EH (cell line): ENCODE results near the gene CREB3L1.
A peak's percentile ranks its signal among the peaks of the same experiment; 100 is the strongest.

Experiments used
- DNase-seq: peaks from one replicate; pipeline ENCODE4 v3.0.0-alpha.2; 2015; ENCODE audit warnings: low read depth

CREB3L1 gene

GRCh38 chr11:46322759-46323158 lies 45.3 kb downstream of the CREB3L1 start:
- DNase-seq, result peak; percentile 61

- DNase-seq, result no peak
These were observed 49.5 kb downstream of the CREB3L1 start for GRCh38 chr11:46326813-46327416.

GRCh38 chr11:46327829-46328228 lies 50.4 kb downstream of the CREB3L1 start:
- peak; percentile 36 for DNase-seq

DNA sequence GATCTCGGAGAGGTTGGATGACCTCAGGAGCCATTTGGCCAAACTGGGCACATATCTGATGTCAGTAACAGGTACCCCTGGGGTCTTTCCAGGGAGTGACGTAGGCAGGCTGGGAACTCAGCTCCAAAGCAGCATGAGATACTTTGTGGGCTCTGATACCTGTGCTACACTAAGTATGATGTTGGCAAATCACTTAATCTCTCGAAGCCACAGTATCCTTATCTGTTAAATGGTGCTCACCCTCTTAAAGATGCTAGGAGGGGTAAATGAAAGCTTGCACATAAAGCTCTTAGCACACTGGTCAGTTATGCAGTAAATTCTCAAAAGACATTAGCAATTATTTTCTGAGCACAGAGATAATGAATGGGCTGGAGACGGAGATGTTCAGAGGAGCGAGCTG lies 52.7 kb downstream of the CREB3L1 start:
- DNase-seq, result no peak

GRCh38 chr11:46330563-46331281 lies 53.3 kb downstream of the CREB3L1 start:
- peak; percentile 20 for DNase-seq

- no peak for DNase-seq
These were observed 54.0 kb downstream of the CREB3L1 start for GRCh38 chr11:46331282-46331984.

GRCh38 chr11:46332093-46332567 lies 54.7 kb downstream of the CREB3L1 start:
- no peak for DNase-seq

DNA sequence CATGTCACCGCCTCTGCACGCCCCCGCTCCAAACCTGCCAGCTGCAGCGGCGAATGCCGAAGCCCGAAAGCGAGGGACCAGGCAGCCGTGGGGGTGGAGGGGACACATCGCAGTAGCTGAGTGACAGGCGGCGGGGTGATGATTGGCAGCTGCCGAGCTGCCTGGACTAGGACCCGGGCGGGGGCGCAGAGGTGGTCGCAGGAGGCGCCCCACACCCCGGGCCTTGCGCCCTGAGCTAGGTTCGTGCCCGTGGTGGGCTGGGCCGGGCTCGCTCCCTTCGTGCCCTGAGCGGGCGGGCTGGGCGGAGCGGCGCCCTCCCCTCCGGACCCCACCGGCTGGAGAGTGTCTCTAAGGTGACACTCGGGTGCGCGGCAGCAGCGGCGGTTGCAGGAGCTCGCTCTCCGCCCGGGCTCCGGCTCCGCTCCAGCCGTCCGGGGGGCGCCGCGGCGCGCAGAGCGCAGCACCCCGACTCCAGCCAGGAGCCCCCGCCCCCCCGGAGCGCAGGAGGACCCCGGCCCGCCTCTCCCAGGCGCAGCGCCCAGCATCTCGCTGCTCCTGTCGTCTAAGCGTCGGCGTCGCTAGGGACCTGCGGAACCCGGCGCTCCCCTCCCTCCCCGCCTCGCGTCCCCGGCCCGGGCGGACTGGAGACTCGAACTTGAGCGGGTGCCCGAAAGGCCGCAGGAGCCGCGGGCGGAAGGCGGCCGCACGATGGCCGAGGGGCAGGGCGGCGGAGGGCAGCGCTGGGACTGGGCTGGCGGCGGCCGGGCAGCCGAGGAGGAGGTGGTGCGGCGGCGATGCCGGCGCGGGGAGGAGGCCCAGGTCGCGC lies 55.3 kb downstream of the CREB3L1 start:
- peak; percentile 31 for DNase-seq

DNA sequence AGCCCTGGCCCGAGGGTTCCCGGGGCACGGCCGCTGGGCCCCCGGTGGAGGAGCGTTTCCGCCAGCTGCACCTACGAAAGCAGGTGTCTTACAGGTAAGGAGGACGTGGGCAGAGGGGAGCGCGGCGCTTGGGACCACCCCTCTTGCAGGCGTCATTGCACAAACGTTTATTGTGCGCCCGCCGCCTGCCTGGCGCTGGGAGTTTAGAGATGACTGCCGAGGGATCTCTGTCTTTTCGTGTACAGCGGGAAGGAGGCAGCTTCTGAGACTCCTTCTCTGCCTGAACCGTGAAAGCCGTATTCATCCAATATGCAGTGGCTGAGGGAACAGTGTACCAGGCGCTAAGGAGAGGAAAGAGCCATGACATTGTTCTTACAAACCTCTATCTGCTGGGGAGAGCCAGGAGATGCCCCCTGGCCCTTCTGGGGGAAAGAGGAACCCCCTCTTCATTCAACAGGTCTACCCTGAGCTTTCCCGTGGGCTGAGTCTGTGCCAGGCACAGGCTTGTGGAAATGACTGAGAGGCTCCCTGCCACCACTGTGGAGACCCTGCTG lies 56.0 kb downstream of the CREB3L1 start:
- DNase-seq, result no peak

DNA sequence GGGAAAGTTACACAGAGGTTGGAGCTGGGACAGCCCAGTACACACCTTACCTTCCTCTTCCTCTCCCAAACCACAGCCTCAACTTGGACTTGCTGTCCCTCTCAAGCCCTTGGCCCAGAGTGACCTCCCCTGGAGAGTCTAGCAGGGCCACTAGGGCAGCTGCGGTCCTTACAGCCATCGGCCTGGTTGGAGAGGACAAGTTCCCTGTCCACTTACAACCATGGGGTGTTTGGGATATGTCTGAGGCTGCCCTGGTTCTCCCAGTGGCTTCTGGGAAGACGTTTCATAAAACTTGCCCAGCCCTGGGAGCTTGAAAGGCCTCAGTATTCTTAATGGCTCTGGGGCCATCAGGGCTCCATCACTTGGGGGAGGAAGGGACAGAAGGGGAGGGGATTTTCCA lies 56.7 kb downstream of the CREB3L1 start:
- DNase-seq, result no peak

GRCh38 chr11:46335271-46335670 lies 57.8 kb downstream of the CREB3L1 start:
- DNase-seq, result no peak

DNA sequence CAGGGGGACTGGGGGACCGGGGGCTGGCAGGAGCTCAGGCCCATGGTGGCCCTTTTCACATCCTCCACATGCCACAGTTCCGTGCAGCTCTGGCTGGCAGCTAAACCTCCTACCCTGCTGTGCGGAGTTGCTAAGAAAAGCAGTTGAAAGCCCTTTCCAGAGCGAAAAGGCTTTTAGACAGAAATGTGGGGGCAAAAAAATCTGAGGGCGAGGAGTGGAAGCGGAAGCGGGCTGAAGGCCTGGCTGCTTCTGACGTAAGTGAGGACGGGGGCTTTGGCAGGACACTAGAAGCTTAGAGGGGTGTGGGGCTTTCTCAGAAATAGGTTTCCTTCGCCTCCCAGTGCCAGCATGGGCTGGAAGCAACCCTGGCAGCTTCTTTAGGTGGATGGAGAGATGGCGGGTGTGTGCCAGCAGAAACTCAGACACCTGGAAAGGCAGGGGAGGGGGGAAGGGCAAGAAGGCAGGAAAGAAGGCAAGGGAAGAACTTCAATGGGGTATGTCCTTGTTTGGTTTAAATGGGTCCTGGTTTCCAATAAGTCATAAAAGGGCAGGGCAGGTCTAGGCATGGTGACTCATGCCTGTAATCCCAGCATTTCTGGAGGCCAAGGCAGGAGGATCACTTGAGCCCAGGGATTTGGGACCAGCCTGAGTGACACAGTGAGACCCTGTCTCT lies 58.6 kb downstream of the CREB3L1 start:
- no peak for DNase-seq

- DNase-seq, result no peak
These were observed 59.2 kb downstream of the CREB3L1 start for GRCh38 chr11:46336563-46337180.

GRCh38 chr11:46337626-46338345 lies 60.3 kb downstream of the CREB3L1 start:
- DNase-seq, result no peak

DNA sequence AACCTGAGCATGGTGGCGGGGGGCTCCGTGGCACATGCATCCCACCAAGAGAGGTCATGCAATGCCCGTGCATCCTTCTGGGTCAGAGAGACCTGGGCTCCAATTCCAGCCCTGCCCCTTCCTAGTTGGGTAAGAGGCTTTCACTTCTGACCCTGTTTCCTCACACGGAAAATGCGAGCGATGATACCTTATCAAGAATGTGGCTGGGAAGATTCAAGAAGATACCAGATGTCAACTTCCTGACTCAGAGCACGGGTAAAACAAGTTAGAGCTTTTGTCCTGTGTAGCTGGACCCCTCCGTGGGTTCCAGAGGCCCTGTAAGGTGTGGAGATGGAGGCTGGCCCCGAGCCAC lies 61.1 kb downstream of the CREB3L1 start:
- peak; percentile 70 for DNase-seq

DNA sequence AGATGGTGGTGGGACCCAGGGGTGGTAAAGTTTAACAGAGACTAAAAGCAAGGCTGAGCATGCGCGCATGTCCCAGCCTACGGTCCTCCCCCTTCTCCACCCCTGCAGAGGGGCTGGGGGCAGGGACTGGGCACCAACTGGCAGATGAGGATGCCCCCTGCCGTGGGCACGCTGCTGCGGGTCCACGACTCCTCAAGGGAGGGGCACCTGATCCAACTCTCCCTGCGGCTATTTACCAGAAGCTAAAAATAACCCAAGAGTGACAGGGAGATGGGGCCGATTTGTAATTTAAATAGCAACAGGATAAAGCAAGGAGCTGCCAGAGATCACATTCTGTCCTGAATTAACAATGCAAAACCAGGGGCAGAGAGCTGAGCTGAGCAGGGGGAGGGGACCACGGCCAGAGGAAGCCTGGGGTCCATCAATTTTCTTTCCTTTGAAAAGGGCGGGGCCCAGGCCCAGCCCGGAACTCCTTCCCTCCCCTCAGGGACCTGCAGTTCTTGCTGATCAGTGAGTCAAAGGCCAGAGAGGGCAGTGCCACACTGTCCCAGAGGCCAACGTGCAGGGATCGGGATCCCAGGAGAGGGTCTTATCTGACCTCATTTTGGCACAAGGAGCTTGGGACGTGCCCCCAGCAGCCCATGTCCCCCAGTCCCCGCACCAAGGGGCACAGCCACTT lies 61.7 kb downstream of the CREB3L1 start:
- peak; percentile 73 for DNase-seq

DNA sequence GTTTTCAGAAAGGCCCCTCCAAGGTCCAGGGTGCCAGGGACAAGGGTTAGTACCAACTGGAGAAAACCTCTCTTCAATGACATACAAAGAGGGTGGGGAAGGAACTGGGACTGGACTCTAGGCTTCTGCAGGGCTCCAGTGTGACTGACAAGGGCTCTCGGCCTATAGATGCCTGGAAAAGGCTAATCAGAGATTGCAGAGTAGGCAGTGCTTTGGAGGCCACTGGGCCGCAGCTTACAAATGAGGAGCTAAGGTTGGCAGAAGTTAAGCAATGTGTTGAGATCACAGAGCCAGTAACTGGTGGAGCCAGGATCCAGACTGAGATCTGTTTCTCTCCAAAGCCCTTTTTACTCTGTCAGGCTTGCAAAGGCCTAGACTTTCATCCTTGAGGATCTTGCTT lies 62.4 kb downstream of the CREB3L1 start:
- DNase-seq, result no peak

DNA sequence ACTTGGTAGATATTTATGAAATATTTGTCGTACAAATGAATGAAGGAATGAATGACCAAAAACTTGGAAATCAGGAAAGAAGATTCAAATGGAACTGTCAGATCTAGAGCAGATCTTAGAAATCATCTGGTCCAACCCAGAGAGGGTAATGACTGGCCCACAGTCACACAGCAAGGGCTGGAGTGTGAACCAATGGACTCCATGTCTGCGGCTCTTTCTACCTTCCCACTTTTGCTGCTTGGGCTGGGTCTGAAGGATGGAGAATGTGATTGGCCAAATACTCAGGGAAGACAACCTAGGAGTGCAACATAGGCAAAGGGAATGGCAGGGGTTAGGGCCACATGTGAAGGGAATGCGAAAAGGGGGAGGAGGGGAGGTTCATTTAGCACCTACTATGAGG lies 64.0 kb downstream of the CREB3L1 start:
- DNase-seq, result no peak

GRCh38 chr11:46342239-46342638 lies 64.8 kb downstream of the CREB3L1 start:
- DNase-seq, result peak; percentile 56

GRCh38 chr11:46343520-46343919 lies 66.1 kb downstream of the CREB3L1 start:
- no peak for DNase-seq
